ENCODE results near the gene LRRC42.

LRRC42 gene

GRCh38 chr1:54007613-54008012 lies 61.5 kb downstream of the LRRC42 start:
- no peak for DNase-seq

- no peak for DNase-seq
These were observed 62.7 kb downstream of the LRRC42 start for GRCh38 chr1:54008876-54009275.

GRCh38 chr1:54009406-54009805 lies 63.3 kb downstream of the LRRC42 start:
- DNase-seq, result no peak

- DNase-seq, result no peak
These were observed 64.4 kb downstream of the LRRC42 start for GRCh38 chr1:54010415-54011117.

- DNase-seq, result no peak
These were observed 65.3 kb downstream of the LRRC42 start for GRCh38 chr1:54011316-54012007.

GRCh38 chr1:54012008-54012325 lies 65.8 kb downstream of the LRRC42 start:
- no peak for DNase-seq

GRCh38 chr1:54012863-54013262 lies 66.7 kb downstream of the LRRC42 start:
- no peak for DNase-seq

GRCh38 chr1:54013393-54014008 lies 67.4 kb downstream of the LRRC42 start:
- DNase-seq, result no peak

GRCh38 chr1:54014009-54014629 lies 68.0 kb downstream of the LRRC42 start:
- DNase-seq, result no peak

- DNase-seq, result no peak
These were observed 70.5 kb downstream of the LRRC42 start for GRCh38 chr1:54016343-54017282.
